Endothelial cell of umbilical vein (primary cell): ENCODE results near the gene FANCE. TPM values are rescaled to one million over a fixed set of nuclear protein-coding genes. Genes with fewer than 3 reads are reported as not detected.

Experiments used
- Bru-seq: library from RNA; stranded (reverse); fragments of 400-500 nt; gene quantifications from one replicate; lab custom pipeline; 2021; lab: Mats Ljungman, UMichigan
- BruChase-seq, 2 experiments: library from RNA; stranded (reverse); fragments of 400-500 nt; gene quantifications; one replicate each; lab custom pipeline; 2021; lab: Mats Ljungman, UMichigan
- BruUV-seq: library from RNA; stranded (reverse); fragments of 400-500 nt; replicated peaks from 2 replicates; lab custom pipeline; 2021; lab: Mats Ljungman, UMichigan
- CTCF ChIA-PET: fragments of 300-600, 350-600 bp; sonication (Branson Sonifier 250); formaldehyde crosslinking; loops from one replicate; lab custom pipeline; 2021; ENCODE audit warnings: antibody characterized with exemption, inconsistent platforms; lab: Charles Lee
- POLR2A ChIA-PET: fragments of 300-600, 350-600 bp; sonication (Branson Sonifier 250); formaldehyde crosslinking; loops from one replicate; lab custom pipeline; 2021; ENCODE audit warnings: antibody characterized with exemption, inconsistent platforms; lab: Charles Lee
- DNase-seq: peaks from one replicate; pipeline ENCODE4 v3.0.0-alpha.2; 2011; ENCODE audit warnings: low read depth, low spot score
- FAIRE-seq: peaks from 2 replicates; lab custom pipeline; 2011; peaks lifted over from hg19 to GRCh38; lab: Jason Lieb, UNC
- H2AFZ ChIP-seq: 2 replicates; pipeline ENCODE4 v1.6.0; 2012; ENCODE audit warnings: low read depth, low read length, control low read depth, inconsistent platforms
- H3K27ac ChIP-seq: 2 replicates; pipeline ENCODE4 v1.5.1; 2011; ENCODE audit warnings: low read depth, mild to moderate bottlenecking, control low read depth, low read length, moderate library complexity; ENCODE audit not compliant: insufficient read depth
- H3K27me3 ChIP-seq, 2 experiments: 2 replicates each; pipeline versions ENCODE4 v1.6.0 to v1.6.1; 2011; ENCODE audit warnings: low read length in 2 of 2, mixed read lengths in 1 of 2; ENCODE audit not compliant: control insufficient read depth in 2 of 2, insufficient read depth in 2 of 2
- H3K36me3 ChIP-seq, 2 experiments: 2 replicates in 1 of 2; 3 replicates in 1 of 2; pipeline ENCODE4 v1.5.1; 2011; ENCODE audit warnings: low read length in 2 of 2, mild to moderate bottlenecking in 1 of 2, moderate library complexity in 1 of 2; ENCODE audit not compliant: control insufficient read depth in 2 of 2, insufficient read depth in 2 of 2; ENCODE audit errors: extremely low read depth in 1 of 2
- H3K4me1 ChIP-seq: 3 replicates; pipeline ENCODE4 v1.5.1; 2011; ENCODE audit warnings: mild to moderate bottlenecking, low read length; ENCODE audit not compliant: control insufficient read depth, insufficient read depth; ENCODE audit errors: extremely low read depth
- H3K4me2 ChIP-seq: 2 replicates; pipeline ENCODE4 v1.6.1; 2011; ENCODE audit warnings: low read length, control low read depth, mixed read lengths; ENCODE audit not compliant: insufficient read depth
- H3K4me3 ChIP-seq, 3 experiments: fragments of 200-600 bp in 1 of 3; sonication (generic), shearing (Covaris generic) in 1 of 3; replicated peaks in 1 of 3; 2 replicates each; pipeline ENCODE4 v1.5.1; 2011 to 2016; ENCODE audit warnings: control low read depth in 3 of 3, low read length in 3 of 3, mild to moderate bottlenecking in 2 of 3, inconsistent platforms in 1 of 3, low read depth in 1 of 3, moderate library complexity in 1 of 3; ENCODE audit not compliant: insufficient read depth in 1 of 3
- H3K79me2 ChIP-seq: 2 replicates; pipeline ENCODE4 v1.6.0; 2012; ENCODE audit warnings: low read length, inconsistent platforms; ENCODE audit not compliant: control insufficient read depth, insufficient read depth
- H3K9ac ChIP-seq: replicated peaks from 2 replicates; pipeline ENCODE3; 2011; ENCODE audit warnings: low read length, control low read depth; ENCODE audit not compliant: insufficient read depth; ENCODE audit errors: extremely low read depth
- H3K9me1 ChIP-seq: replicated peaks from 3 replicates; pipeline ENCODE4 v1.6.0; 2011; ENCODE audit warnings: mild to moderate bottlenecking, low read length; ENCODE audit not compliant: control insufficient read depth, insufficient read depth; ENCODE audit errors: extremely low read depth
- H3K9me3 ChIP-seq: replicated peaks from 2 replicates; pipeline ENCODE4 v1.5.1; 2012; ENCODE audit warnings: low read length, inconsistent platforms; ENCODE audit not compliant: control insufficient read depth, insufficient read depth
- H4K20me1 ChIP-seq: replicated peaks from 2 replicates; pipeline ENCODE3; 2011; ENCODE audit warnings: mild to moderate bottlenecking, low read length; ENCODE audit not compliant: control insufficient read depth, insufficient read depth; ENCODE audit errors: extremely low read depth
- EZH2 ChIP-seq: IDR thresholded peaks from 2 replicates; pipeline ENCODE4 v1.6.1; 2012; ENCODE audit warnings: borderline replicate concordance, low read depth, mild to moderate bottlenecking, moderate library complexity, low read length, inconsistent platforms; ENCODE audit not compliant: severe bottlenecking
- FOS ChIP-seq: IDR thresholded peaks from 2 replicates; pipeline ENCODE4 v1.6.1; 2011; ENCODE audit warnings: mild to moderate bottlenecking, low read length, moderate library complexity, borderline replicate concordance; ENCODE audit not compliant: insufficient read depth
- MYC ChIP-seq: IDR thresholded peaks from one replicate; pipeline ENCODE4 v1.6.1; 2011; ENCODE audit warnings: mild to moderate bottlenecking, low read depth, low read length
- POLR2A ChIP-seq: IDR thresholded peaks from 2 replicates; pipeline ENCODE4 v1.6.1; 2012; ENCODE audit warnings: low read depth, mild to moderate bottlenecking, control low read depth, low read length
- POLR2AphosphoS5 ChIP-seq: IDR thresholded peaks from 2 replicates; pipeline ENCODE4 v1.6.1; 2012; ENCODE audit warnings: low read depth, mild to moderate bottlenecking, control low read depth, low read length, moderate library complexity; ENCODE audit not compliant: insufficient read depth
- dilution Hi-C: fragments of 300-500 bp; cut with MboI; formaldehyde crosslinking; loops from one replicate; pipeline ENCODE4 v1.15.0; 2019; ENCODE audit warnings: low sequenced_read_pairs; ENCODE audit not compliant: extremely low pct_ligation_motif_present
- intact Hi-C: fragments of 100-400 bp; cut with micrococcal nuclease; formaldehyde crosslinking; loops from one replicate; pipeline ENCODE4 v1.10.0; 2022
- long read RNA-seq: library from polyadenylated mRNA; stranded (forward); transcript quantifications from one replicate; pipeline ENCODE4 v2.0.0, GENCODE V29; 2021
- polyA minus RNA-seq, 3 experiments: library from RNA; depleted of rRNA, polyadenylated mRNA; stranded (reverse); fragments of >200 nt; gene quantifications; 1 replicate in 1 of 3; 2 replicates in 2 of 3; pipeline ENCODE4 v1.2.3, GENCODE V29; 2011
- polyA plus RNA-seq, 4 experiments: library from polyadenylated mRNA; depleted of rRNA in 3 of 4; stranded (reverse) in 3 of 4; unstranded in 1 of 4; fragments of >200 nt; gene quantifications; 2 replicates each; pipeline versions ENCODE4 v1.2.1 to v1.2.3, GENCODE V29; 2011 to 2012; ENCODE audit warnings: missing spikeins in 1 of 4
- total RNA-seq: library from RNA; stranded (reverse); gene quantifications from 2 replicates; pipeline ENCODE4 v1.2.3, GENCODE V29; 2021
- TF ChIP-seq, protein P1 (sequence below), 2 donors: IDR thresholded peaks; 1 replicate in 1 of 2; 2 replicates in 1 of 2; pipeline ENCODE4 v1.5.1; 2011; ENCODE audit warnings: low read length in 2 of 2, mild to moderate bottlenecking in 2 of 2, moderate library complexity in 2 of 2, control low read depth in 1 of 2, inconsistent platforms in 1 of 2, low read depth in 1 of 2; ENCODE audit not compliant: insufficient read depth in 1 of 2; ENCODE audit errors: extremely low read depth in 1 of 2
- TF ChIP-seq, protein P2 (sequence below): IDR thresholded peaks from 2 replicates; pipeline ENCODE4 v1.6.1; 2011; ENCODE audit not compliant: insufficient read depth, insufficient read length

Gene FANCE, protein sequence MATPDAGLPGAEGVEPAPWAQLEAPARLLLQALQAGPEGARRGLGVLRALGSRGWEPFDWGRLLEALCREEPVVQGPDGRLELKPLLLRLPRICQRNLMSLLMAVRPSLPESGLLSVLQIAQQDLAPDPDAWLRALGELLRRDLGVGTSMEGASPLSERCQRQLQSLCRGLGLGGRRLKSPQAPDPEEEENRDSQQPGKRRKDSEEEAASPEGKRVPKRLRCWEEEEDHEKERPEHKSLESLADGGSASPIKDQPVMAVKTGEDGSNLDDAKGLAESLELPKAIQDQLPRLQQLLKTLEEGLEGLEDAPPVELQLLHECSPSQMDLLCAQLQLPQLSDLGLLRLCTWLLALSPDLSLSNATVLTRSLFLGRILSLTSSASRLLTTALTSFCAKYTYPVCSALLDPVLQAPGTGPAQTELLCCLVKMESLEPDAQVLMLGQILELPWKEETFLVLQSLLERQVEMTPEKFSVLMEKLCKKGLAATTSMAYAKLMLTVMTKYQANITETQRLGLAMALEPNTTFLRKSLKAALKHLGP
- total RNA-seq (11.0 and 12.7 TPM in 2 replicates), polyA plus RNA-seq (9.1 and 9.5 TPM in 2 replicates), polyA minus RNA-seq (7.3 and 9.4 TPM in 2 replicates), Bru-seq, nascent RNA (percentile 59 among the genes with signal in this experiment), BruChase-seq, experiment 1, labeled RNA remaining after a 6-hour chase (percentile 56 among the genes with signal in this experiment), BruChase-seq, experiment 2, labeled RNA remaining after a 2-hour chase (percentile 59 among the genes with signal in this experiment)
- 10.2 and 11.4 TPM in 2 replicates for polyA plus RNA-seq (2011; cell fraction: cytosol; rRNA removed)
- polyA plus RNA-seq (2011; cell fraction: nucleus; rRNA removed), result 7.8 and 8.5 TPM in 2 replicates
- 4.8 and 5.8 TPM in 2 replicates for polyA plus RNA-seq (2012)
- polyA minus RNA-seq (2011; cell fraction: cytosol; rRNA and poly(A)+ RNA removed), result 13.1 TPM
- 2.0 and 2.8 TPM in 2 replicates for polyA minus RNA-seq (2011; cell fraction: nucleus; rRNA and poly(A)+ RNA removed)
- long read RNA-seq, transcript FANCE-201 (10 exons, 2,554 nt), result major isoform, 12 of 69 reads
- long read RNA-seq, partial matches to known transcripts, result 41 of 69 reads
- long read RNA-seq, other reads (novel, unspliced or antisense), result 16 of 69 reads

DNA sequence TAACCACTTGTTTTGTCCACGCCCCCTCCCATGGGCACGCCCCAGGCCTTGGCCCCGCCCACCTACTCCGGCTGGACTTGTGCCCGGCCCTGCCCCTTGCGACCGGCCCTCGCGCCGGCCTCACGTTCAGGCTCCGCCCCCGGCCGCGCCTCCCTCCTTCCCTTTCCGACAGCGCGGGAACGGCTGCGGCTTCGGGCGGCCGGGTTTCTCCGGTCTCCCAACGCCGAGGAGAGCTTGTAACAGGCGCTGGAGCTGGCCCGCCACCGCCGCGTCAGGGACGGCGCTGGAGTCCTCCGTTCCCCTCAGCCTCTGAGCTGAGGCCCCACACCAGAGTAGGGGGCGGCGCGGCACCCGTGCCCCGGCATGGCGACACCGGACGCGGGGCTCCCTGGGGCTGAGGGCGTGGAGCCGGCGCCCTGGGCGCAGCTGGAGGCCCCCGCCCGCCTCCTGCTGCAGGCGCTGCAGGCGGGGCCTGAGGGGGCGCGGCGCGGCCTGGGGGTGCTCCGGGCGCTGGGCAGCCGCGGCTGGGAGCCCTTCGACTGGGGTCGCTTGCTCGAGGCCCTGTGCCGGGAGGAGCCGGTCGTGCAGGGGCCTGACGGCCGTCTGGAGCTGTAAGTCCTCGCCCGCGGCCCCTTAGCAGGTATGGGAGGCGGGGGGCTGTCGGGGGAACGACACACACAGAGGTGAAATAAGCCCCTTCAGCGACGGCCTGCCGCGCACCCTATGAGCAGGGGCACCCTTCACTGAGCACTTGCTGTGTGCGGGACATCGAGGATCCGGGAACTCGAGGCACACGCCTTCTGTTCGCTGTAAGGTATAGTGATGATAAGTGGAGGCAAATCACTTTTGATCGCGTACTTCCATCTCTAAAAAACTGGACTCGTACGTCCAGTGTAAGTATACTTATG, at the start of gene FANCE:
TSS of gene FANCE (plus strand) at position 156 of the 908 bp plus-strand sequence. CDS start at position 364, 208 bp downstream.
- H3K9me1 ChIP-seq, result no peaks in the 10 kb centered on the region
- peak within 1 kb of the TSS; percentile 93 for H2AFZ ChIP-seq
- ChIA-PET POLR2A (no interaction called here), CTCF (interaction anchor here (0.7 to 7.3 kb wide), 6 partner anchors 16 to 285 kb away, joined by 3 to 270 read pairs (median 8); partner anchors contain the start of genes ARMC12, PPARD and RPL10A)
- no peaks in the 10 kb centered on the region for H3K79me2 ChIP-seq
- DNase-seq, result peak; percentile 98
- H4K20me1 ChIP-seq, result no peaks in the 10 kb centered on the region
- H3K9ac ChIP-seq, result peak within 1 kb of the TSS; percentile 75
- H3K4me2 ChIP-seq, result peak within 1 kb of the TSS; percentile 78
- H3K27me3 ChIP-seq, result peaks cover 0 to 2% of the 10 kb centered on the region in 2 experiments
- no peaks in the 10 kb centered on the region for H3K9me3 ChIP-seq
- dilution Hi-C loops, result no loop called here
- H3K4me1 ChIP-seq, result peaks cover 16% of the 10 kb centered on the region
- H3K27ac ChIP-seq, result no peak within 1 kb of the TSS
- no peak for TF ChIP-seq POLR2A
- no peak for TF ChIP-seq FOS
- TF ChIP-seq EZH2, result no peak
- TF ChIP-seq, protein P1, sequence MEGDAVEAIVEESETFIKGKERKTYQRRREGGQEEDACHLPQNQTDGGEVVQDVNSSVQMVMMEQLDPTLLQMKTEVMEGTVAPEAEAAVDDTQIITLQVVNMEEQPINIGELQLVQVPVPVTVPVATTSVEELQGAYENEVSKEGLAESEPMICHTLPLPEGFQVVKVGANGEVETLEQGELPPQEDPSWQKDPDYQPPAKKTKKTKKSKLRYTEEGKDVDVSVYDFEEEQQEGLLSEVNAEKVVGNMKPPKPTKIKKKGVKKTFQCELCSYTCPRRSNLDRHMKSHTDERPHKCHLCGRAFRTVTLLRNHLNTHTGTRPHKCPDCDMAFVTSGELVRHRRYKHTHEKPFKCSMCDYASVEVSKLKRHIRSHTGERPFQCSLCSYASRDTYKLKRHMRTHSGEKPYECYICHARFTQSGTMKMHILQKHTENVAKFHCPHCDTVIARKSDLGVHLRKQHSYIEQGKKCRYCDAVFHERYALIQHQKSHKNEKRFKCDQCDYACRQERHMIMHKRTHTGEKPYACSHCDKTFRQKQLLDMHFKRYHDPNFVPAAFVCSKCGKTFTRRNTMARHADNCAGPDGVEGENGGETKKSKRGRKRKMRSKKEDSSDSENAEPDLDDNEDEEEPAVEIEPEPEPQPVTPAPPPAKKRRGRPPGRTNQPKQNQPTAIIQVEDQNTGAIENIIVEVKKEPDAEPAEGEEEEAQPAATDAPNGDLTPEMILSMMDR (IDR thresholded peaks at IDR 0.05; ENCODE audit: extremely low read depth in 1 of 2, insufficient read depth in 1 of 2, low read depth in 1 of 2, low read length in 2 of 2), result no peak
- TF ChIP-seq MYC, result no peak
- TF ChIP-seq, protein P2, sequence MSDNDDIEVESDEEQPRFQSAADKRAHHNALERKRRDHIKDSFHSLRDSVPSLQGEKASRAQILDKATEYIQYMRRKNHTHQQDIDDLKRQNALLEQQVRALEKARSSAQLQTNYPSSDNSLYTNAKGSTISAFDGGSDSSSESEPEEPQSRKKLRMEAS, result peak; percentile 7
- TF ChIP-seq POLR2AphosphoS5, result peak; percentile 59
- BruUV-seq, result no TSS peak
- intact Hi-C loops, result loop anchor here (1.0 kb wide), 1 partner anchor 16 kb away; the partner anchor contains the start of gene RPL10A
- peaks cover 0 to 6% of the 10 kb centered on the region in 2 experiments for H3K36me3 ChIP-seq
- H3K4me3 ChIP-seq, result peak within 1 kb of the TSS; percentile 41 to 83 (median 69)
- peak; percentile 94 for FAIRE-seq
